GM23338 (cell line): Measurements from ENCODE around the gene AHDC1.

Experiments used
- CREB1 ChIP-seq: fragments of 250-450 bp; sonication (Bioruptor Pico); IDR thresholded peaks from 2 replicates; pipeline ENCODE4 v1.5.0; 2020; ENCODE audit warnings: low read depth, mild to moderate bottlenecking, moderate library complexity
- EZH2 ChIP-seq: fragments of 200-600 bp; sonication (generic); IDR thresholded peaks from one replicate; pipeline ENCODE4 v1.8.0; 2017; ENCODE audit warnings: antibody characterized with exemption, mild to moderate bottlenecking, low read depth; ENCODE audit not compliant: unreplicated experiment
- EZH2phosphoT487 ChIP-seq: fragments of 200-600 bp; sonication (generic); IDR thresholded peaks from one replicate; pipeline ENCODE4 v1.8.1; 2018; ENCODE audit warnings: antibody characterized with exemption; ENCODE audit not compliant: unreplicated experiment
- JUNB ChIP-seq: IDR thresholded peaks from one replicate; pipeline ENCODE4 v1.6.1; 2016; ENCODE audit warnings: antibody characterized with exemption; ENCODE audit not compliant: unreplicated experiment
- NANOG ChIP-seq: IDR thresholded peaks from 2 replicates; pipeline ENCODE4 v1.6.1; 2016; ENCODE audit warnings: antibody characterized with exemption, borderline replicate concordance
- POLR2AphosphoS5 ChIP-seq: IDR thresholded peaks from 2 replicates; pipeline ENCODE4 v1.6.1; 2016; ENCODE audit warnings: antibody characterized with exemption, low read depth
- REST ChIP-seq: IDR thresholded peaks from one replicate; pipeline ENCODE4 v1.6.1; 2018; ENCODE audit warnings: antibody characterized with exemption; ENCODE audit not compliant: unreplicated experiment
- ZNF114 ChIP-seq: fragments of 250-450 bp; sonication (Bioruptor Pico); IDR thresholded peaks from 2 replicates; pipeline ENCODE4 v1.5.0; 2020; ENCODE audit warnings: mild to moderate bottlenecking, moderate library complexity
- TF ChIP-seq, protein P1 (sequence below), 2 experiments: fragments of 200-600 bp in 1 of 2; sonication (generic) in 1 of 2; conservative IDR thresholded peaks; 2 replicates each; pipeline versions ENCODE4 v1.5.1 to v1.6.1; 2016 to 2017; ENCODE audit warnings: antibody characterized with exemption in 2 of 2, low read depth in 2 of 2, mild to moderate bottlenecking in 2 of 2, moderate library complexity in 1 of 2
- TF ChIP-seq, protein P2 (sequence below): IDR thresholded peaks from 2 replicates; pipeline ENCODE4 v1.6.1; 2016; ENCODE audit warnings: antibody characterized with exemption

DNA sequence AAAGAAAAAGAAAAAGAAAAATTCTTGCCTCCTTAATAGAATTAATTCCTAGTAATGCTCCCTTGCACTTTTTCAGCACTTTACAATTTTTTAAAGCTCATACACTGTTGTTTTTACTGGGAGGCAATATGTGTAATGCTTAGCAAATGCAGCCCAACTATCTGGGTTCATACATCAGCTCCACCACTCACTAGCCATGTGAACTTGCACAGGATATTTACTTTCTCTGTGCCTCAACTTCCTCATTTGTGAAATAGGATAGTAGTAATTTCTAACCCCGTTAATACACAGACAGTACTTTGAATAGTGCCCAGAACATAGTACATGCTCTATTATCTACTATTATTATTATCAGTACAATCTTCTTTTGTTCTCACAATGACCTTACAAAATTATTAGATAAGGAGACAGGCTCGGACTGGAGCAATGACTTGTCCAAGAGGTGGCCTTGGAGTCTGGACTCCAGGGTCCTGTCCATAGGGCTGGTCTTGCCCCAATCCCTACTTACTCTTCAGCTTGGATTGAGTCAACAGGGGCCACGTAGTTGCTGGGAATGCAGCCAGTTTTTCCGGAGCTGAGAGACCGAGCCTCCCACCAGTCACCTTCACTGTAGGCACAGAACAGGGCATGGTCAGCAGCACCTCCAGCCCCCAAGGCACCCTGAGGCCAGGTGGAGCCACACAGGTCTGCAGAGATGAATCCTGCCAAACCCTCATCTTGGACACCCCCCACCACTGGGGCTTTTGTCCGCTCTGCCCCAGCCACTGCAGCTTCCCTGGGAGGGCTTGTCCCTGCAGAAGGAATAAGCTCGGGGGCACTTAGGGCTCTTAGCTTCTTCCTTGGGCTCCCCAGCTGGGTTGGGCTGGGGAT is 17.3 kb upstream of the AHDC1 start:
- TF ChIP-seq, protein P1, sequence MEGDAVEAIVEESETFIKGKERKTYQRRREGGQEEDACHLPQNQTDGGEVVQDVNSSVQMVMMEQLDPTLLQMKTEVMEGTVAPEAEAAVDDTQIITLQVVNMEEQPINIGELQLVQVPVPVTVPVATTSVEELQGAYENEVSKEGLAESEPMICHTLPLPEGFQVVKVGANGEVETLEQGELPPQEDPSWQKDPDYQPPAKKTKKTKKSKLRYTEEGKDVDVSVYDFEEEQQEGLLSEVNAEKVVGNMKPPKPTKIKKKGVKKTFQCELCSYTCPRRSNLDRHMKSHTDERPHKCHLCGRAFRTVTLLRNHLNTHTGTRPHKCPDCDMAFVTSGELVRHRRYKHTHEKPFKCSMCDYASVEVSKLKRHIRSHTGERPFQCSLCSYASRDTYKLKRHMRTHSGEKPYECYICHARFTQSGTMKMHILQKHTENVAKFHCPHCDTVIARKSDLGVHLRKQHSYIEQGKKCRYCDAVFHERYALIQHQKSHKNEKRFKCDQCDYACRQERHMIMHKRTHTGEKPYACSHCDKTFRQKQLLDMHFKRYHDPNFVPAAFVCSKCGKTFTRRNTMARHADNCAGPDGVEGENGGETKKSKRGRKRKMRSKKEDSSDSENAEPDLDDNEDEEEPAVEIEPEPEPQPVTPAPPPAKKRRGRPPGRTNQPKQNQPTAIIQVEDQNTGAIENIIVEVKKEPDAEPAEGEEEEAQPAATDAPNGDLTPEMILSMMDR (conservative IDR thresholded peaks at IDR 0.05; ENCODE audit: low read depth in 2 of 2): no peak
- TF ChIP-seq POLR2AphosphoS5 (no peak), EZH2 (no peak), ZNF114 (CRISPR knock-in tag) (no peak), JUNB (no peak), REST (no peak), EZH2phosphoT487 (no peak), NANOG (no peak), CREB1 (CRISPR knock-in tag) (no peak)
- TF ChIP-seq, protein P2, sequence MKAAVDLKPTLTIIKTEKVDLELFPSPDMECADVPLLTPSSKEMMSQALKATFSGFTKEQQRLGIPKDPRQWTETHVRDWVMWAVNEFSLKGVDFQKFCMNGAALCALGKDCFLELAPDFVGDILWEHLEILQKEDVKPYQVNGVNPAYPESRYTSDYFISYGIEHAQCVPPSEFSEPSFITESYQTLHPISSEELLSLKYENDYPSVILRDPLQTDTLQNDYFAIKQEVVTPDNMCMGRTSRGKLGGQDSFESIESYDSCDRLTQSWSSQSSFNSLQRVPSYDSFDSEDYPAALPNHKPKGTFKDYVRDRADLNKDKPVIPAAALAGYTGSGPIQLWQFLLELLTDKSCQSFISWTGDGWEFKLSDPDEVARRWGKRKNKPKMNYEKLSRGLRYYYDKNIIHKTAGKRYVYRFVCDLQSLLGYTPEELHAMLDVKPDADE: no peak
